SK-N-MC (cell line): ENCODE data around the gene BCAS1.

Source experiments
- EZH2 ChIP-seq: fragments of 200-600 bp; sonication (generic); IDR thresholded peaks from one replicate; pipeline ENCODE4 v1.6.1; 2017; ENCODE audit warnings: antibody characterized with exemption
- FOXP2 ChIP-seq: optimal IDR thresholded peaks from 2 replicates; pipeline ENCODE3; 2011; ENCODE audit warnings: mild to moderate bottlenecking, moderate library complexity; ENCODE audit not compliant: insufficient read depth; ENCODE audit errors: extremely low read length, control extremely low read depth
- POLR2AphosphoS5 ChIP-seq: IDR thresholded peaks from 2 replicates; pipeline ENCODE4 v1.6.1; 2012; ENCODE audit warnings: mild to moderate bottlenecking, low read depth, low read length, borderline replicate concordance

GRCh38 chr20:54065601-54066038, 4.8 kb downstream of the BCAS1 start:
- TF ChIP-seq EZH2 (no peak), FOXP2 (no peak), POLR2AphosphoS5 (no peak)
